Renal cortex interstitium (tissue), 11 donors: ENCODE results near the gene DCC. TPM values are rescaled to one million over a fixed set of nuclear protein-coding genes. Genes with fewer than 3 reads are reported as not detected.
"Not testable (repeated sequence)": the region's sequence is repeated elsewhere in the genome, so short reads cannot be mapped to it uniquely, and the experiment has no call there.

Source experiments
- DNase-seq, 11 donors: peaks; one replicate each; pipeline ENCODE4 v3.0.0-alpha.2; 2013; ENCODE audit warnings: low read depth in 9 of 11, low spot score in 4 of 11; ENCODE audit errors: extremely low read depth in 1 of 11
- polyA plus RNA-seq, 3 donors: library from polyadenylated mRNA; unstranded; fragments of 120-200 nt; gene quantifications; one replicate each; pipeline ENCODE4 v1.2.1, GENCODE V29; 2013; ENCODE audit not compliant: insufficient read length in 3 of 3

Gene DCC
- polyA plus RNA-seq, 3 donors = 7.4 to 8.2 (median 7.4) TPM

GRCh38 chr18:53457068-53457467, 1117.1 kb downstream of the DCC start:
- peak in 3 of 11 donors; percentile 5 to 9 (median 7) for DNase-seq

- no peak for DNase-seq
These were observed 1118.3 kb downstream of the DCC start for GRCh38 chr18:53458268-53458667.

GRCh38 chr18:53458944-53459580, 1119.1 kb downstream of the DCC start:
- DNase-seq = no peak

GRCh38 chr18:53467756-53468155, 1127.8 kb downstream of the DCC start:
- no peak for DNase-seq

- DNase-seq = not testable (repeated sequence)
These were observed 1128.2 kb downstream of the DCC start for GRCh38 chr18:53468173-53468572.

GRCh38 chr18:53472546-53472945, 1132.5 kb downstream of the DCC start:
- DNase-seq = no peak

GRCh38 chr18:53478155-53478554, 1138.2 kb downstream of the DCC start:
- no peak for DNase-seq

GRCh38 chr18:53486296-53486695, 1146.3 kb downstream of the DCC start:
- DNase-seq = peak in 7 of 11 donors; percentile 13 to 46 (median 28)

GRCh38 chr18:53489266-53489665, 1149.3 kb downstream of the DCC start:
- DNase-seq = peak in 8 of 11 donors; percentile 21 to 67 (median 41)

- no peak for DNase-seq
These were observed 1150.0 kb downstream of the DCC start for GRCh38 chr18:53490019-53490418.

GRCh38 chr18:53496028-53496427, 1156.0 kb downstream of the DCC start:
- no peak for DNase-seq

GRCh38 chr18:53503914-53504441, 1164.0 kb downstream of the DCC start:
- no peak for DNase-seq

- DNase-seq = no peak
These were observed 1168.5 kb downstream of the DCC start for GRCh38 chr18:53508529-53508928.

GRCh38 chr18:53509886-53510285, 1169.9 kb downstream of the DCC start:
- DNase-seq = no peak

- not testable (repeated sequence) for DNase-seq
These were observed 1171.7 kb downstream of the DCC start for GRCh38 chr18:53511725-53512124.

GRCh38 chr18:53521068-53521467, 1181.1 kb downstream of the DCC start:
- DNase-seq = no peak

GRCh38 chr18:53526101-53526870, 1186.3 kb downstream of the DCC start:
- DNase-seq = no peak

- no peak for DNase-seq
These were observed 1187.4 kb downstream of the DCC start for GRCh38 chr18:53527365-53527764.

- DNase-seq = no peak
These were observed 1191.2 kb downstream of the DCC start for GRCh38 chr18:53531187-53531586.

- DNase-seq = no peak
These were observed 1191.9 kb downstream of the DCC start for GRCh38 chr18:53531896-53532295.
